NOMO-1 treated with dmso at 0.1 percent for 144 hours (cell line): ENCODE measurements around the gene HSPB1.
"Not testable (repeated sequence)": the region's sequence is repeated elsewhere in the genome, so short reads cannot be mapped to it uniquely, and the experiment has no call there.

Experiments
- DNase-seq: peaks from one replicate; lab custom pipeline; 2025; ENCODE audit not compliant: unreplicated experiment; lab: John Stamatoyannopoulos, UW

Gene HSPB1

GRCh38 chr7:76281006-76281705 is 21.3 kb upstream of the HSPB1 start:
- DNase-seq: no peak

DNA sequence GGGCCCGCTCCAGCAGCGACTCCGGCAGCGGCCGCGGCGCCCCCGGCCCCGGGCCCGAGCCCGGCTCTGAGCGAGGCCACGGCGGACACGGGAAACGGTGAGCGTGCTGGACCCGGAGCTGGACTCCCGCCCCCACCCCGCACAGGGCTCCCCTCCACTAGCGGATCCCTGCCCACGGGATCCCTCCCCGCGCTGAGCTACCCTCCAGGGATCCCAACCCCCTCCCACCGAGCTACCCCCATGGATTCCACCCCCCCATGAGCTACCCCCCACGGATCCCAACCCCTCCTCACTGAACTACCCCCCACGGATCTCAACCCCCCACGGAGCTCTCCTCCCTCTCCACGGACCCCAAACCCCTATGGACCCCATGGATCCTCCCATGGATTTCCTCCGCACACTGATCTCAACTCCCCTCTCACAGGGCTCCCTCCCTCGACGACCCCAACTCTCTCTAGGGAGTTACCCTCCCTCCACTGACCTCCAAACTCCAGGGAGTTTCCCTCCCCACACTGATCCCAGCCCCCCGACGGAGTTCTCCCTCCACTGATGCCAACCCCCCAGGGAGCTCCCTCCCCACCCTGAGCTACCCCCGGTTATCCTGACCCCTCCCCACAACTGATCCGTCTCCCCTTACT is 20.6 kb upstream of the HSPB1 start:
- DNase-seq: no peak

- DNase-seq: no peak
Observed at GRCh38 chr7:76282344-76283253, 19.9 kb upstream of the HSPB1 start.

GRCh38 chr7:76283254-76284159 is 19.0 kb upstream of the HSPB1 start:
- no peak for DNase-seq

DNA sequence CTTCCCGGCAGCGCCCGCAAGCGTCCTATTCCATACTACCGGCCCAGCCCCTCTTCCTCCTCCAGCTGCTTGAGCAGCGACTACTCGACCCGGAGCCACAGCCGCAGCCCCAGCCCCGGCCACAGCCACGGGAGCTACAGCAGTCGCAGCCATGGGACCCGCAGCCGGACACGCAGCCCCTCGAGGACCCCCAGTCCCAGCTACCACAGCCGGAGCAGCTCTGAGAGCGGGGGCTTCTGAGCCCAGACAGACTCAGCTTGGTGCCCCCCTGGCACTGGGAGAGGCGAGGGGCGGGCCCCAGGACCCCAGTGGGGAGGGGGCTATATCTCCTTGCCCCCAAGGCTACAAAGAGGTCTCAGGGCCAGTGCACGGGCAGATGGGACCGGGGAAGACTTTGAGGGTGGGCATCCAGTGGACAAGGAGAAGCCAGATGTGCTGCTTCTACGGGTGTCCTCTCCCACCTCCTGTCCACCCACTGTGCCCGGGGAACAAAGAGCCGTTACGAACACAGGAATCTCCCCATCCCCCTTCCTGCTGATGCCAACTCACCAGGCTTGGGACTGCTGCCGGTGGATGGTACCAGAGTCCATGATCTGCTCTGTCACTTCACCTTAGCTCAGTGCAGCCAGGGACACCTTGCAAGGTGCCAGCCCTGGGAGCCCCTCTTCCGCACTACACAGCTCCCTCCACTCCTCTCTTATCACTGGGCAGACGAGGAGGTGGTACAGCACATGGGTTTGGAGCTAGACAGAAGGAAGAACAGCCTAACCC is 16.7 kb upstream of the HSPB1 start:
- DNase-seq: no peak

GRCh38 chr7:76286842-76287403 is 15.6 kb upstream of the HSPB1 start:
- no peak for DNase-seq

GRCh38 chr7:76290847-76291350 is 11.6 kb upstream of the HSPB1 start:
- not testable (repeated sequence) for DNase-seq

DNA sequence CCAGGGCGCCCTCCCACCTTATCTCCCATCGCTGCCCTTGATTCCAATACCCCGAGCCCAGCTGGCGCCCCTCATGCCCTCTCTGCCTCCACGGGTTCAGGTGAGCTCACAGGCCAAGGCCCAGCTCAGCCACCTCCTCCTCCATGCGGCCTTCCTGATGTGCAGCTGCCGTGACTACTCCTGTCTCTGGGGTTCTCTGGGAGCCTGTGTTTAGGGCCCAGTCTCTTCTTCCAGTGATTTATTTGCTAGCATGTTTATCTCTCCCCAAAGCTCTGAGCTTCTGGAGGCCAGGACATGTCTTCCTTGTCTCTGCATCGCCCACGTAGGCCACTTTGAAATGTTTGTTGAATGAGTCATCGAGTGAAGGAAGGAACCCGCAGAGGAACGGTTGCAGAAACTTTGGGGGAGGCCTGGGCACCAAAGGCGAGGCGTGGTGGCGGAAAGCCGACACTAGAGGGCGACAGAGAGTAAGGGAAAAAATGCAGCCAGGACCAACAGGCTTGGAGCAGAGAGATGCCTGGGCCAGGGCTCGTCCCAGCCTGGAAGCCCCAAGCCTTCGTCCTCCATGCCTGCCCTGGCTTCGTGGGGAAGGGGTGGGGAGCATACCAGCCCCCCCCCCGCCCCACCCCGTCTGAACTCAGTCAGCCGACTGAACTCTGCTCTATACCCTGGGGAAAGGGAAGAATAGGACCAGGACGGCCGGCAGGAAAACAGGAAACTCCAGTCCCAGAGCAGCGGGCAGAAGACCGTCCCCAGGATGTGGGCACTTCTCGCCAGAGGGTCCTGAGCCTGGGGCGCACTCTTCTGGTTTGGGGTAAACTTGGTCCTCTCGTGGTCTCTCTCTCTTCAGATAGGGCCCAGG is 10.9 kb upstream of the HSPB1 start:
- DNase-seq: peak; percentile 100

- peak; percentile 59 for DNase-seq
Observed at GRCh38 chr7:76292213-76292573, 10.3 kb upstream of the HSPB1 start.

DNA sequence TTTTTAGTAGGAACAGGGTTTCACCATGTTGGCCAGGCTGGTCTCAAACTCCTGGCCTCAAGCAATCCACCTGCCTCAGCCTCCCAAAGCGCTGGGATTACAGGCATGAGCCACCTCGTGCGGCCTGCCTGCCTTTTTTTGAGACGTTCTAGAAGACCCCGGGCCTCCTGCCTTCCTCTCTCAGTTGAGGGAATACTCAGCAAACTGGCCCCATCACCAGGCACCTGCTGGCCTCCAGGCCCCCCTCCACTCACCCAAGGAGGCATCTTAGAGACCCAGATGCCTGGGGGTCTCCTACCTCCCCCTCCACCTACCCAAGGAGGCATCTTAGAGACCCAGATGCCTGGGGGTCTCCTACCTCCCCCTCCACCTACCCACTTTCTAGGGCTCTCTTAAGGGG is 9.6 kb upstream of the HSPB1 start:
- not testable (repeated sequence) for DNase-seq

GRCh38 chr7:76293407-76293901 is 9.0 kb upstream of the HSPB1 start:
- DNase-seq: no peak

DNA sequence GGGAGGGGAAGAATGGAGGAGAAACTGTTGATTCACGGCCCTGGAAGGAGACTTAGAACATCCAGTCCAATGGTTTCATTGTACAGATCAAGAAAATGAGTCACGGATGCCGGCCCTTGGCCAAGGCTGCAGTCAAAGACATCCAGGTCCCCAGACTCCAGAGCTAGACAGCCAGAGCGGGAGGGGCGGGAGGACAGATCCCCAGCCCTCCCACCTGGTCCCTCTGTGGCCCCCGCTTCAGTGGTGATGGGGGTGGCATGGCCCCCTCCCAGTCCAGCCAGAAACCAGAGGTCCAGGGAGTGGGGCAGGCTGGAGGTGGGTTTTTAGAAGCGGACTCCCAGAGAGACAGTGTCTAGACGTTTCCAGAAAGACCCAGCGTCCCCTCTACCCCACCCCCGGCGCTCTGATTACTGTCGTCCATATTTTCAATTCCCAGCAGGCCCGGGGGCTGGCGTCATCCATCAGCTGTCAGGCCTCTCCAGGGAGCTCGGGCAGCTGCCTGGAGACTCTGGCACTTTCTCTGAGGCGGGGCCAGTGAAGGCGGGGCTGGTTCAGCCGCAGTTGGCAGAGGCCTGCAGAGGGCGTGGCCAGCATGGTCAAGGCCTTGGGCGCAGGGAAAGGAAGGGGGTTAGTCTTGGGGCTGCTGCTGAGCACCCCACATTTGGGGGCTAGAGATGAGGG is 8.0 kb upstream of the HSPB1 start:
- DNase-seq: peak; percentile 43

DNA sequence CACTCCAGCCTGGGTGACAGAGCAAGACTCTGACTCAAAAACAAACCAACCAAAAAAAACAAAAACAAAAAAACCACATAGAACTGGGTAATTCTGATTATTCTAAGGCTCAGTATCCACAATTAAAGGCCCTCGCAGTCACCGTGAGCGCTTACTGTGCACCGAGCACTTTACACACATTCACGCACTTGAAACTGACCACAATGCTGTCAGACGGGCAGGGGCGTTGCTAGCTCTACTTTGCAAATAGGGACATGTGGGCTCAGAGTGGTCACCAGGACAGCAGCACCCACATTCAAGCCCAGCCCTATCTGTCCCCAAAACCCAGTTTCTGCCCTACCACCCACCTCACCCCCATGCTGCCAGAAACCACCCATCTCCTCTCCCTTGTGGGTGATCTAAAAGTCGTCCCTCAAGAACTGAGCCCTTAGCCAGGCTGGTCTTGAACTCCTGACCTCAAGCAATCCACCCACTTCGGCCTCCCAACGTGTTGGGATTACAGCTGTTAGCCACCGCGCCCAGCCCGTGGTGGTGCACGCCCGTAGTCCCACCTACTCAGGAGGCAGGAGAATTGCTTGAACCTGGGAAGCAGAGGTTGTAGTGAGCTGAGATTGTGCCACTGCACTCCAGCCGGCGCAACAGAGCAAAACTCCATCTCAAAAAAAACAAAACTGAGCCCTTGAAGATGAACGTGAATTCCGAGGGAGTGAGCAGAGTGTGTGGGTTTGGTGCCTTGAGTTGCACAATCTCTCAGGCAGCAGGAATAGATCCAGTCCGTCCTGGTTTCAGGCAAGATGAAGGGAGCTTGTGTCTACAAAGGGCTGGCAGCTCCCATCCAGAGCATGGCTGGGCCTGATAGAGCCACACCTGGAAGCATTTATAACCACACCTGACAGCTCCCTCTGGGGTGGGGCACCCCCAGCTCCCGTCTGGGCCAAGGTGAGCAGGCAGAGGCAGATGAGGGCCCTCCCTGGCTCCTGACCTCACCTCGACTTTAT is 5.4 kb upstream of the HSPB1 start:
- no peak for DNase-seq

- DNase-seq: no peak
Observed at GRCh38 chr7:76300166-76300731, 2.2 kb upstream of the HSPB1 start.

DNA sequence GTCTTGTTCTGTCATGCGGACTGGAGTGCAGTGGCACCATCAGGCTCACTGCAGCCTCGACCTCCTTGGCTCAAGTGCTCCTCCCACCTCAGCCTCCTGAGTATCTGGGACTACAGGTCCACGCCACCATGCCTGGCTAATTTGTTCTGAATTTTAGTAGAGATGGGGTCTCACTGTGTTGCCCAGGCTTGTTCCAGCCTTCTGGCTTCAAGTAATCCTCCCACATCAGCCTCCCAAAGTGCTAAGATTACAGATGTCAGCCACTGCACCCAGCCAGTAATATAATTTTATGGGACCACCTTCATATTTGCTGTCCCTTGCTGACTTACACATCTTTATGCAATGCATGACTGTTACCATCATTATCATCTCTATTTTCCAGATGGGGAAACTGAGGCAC is 1.5 kb upstream of the HSPB1 start:
- DNase-seq: no peak
